ENCODE measurements around the gene PLXNA2. TPM values are rescaled to one million over a fixed set of nuclear protein-coding genes. Genes with fewer than 3 reads are reported as not detected.

PLXNA2 gene
- total RNA-seq, 2 experiments from 2014 or later, result 0.23 TPM; not detected in 1

DNA sequence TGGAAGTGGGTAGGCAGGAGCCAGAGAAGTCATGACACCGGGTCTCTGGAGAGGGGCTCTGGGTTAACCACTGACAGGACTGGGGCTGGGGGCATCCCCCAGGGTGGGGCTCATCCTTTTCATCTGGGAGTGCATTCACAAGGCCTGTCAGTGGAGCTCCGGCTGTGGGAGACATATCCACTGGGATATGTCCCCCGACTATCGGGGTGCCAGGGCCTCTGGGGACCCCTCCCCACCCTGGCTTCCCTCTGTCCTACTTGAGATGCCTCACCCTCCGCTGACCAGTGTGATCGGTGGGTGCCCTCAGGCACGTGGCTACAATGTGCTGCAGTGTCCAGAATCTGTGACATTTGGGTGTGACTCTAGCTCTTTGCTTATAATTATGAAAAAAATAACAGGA lies 240.9 kb downstream of the PLXNA2 start:
- Histone ChIP-seq H3K4me2 (ENCODE audit: low read length) (no peak overlapping the region), H3K36me3 (ENCODE audit: insufficient read depth, low read length) (no peaks in the 10 kb centered on the region), H2AFZ (ENCODE audit: low read length) (no peak overlapping the region), H3K9me3 (ENCODE audit: low read length) (no peaks in the 10 kb centered on the region), H3K4me1 (ENCODE audit: insufficient read depth, low read length, poor library complexity, severe bottlenecking) (no peaks in the 10 kb centered on the region), H3K4me3 (ENCODE audit: low read depth, low read length, poor library complexity, severe bottlenecking) (no peak overlapping the region), H4K20me1 (ENCODE audit: insufficient read depth, low read length) (no peaks in the 10 kb centered on the region), H3K27ac (ENCODE audit: low read depth, low read length, poor library complexity, severe bottlenecking) (no peak overlapping the region), H3K9me2 (ENCODE audit: insufficient read depth, low read length) (no peaks in the 10 kb centered on the region), H3K79me2 (ENCODE audit: insufficient read depth, low read depth, low read length) (no peaks in the 10 kb centered on the region)
- intact Hi-C loops (cut with micrococcal nuclease; ENCODE audit: unreplicated experiment), result no loop called here
- BruUV-seq (replicated peaks), result no TSS peak
- no peak for DNase-seq (ENCODE audit: low spot score)
- ChIA-PET POLR2A (interaction anchor here (0.6 to 0.8 kb wide), 2 partner anchors 52 to 59 kb away, joined by 3 read pairs; no protein-coding TSS in a partner anchor), CTCF (ENCODE audit: unreplicated experiment) (interaction anchor here (1.2 kb wide), 1 partner anchor 38 kb away, joined by 3 read pairs; no protein-coding TSS in a partner anchor)
- TF ChIP-seq EZH2phosphoT487 (IDR thresholded peaks at IDR 0.05; ENCODE audit: borderline replicate concordance, low read depth, low read length) (no peak), CTCF (conservative IDR thresholded peaks at IDR 0.05; ENCODE audit: low read length) (no peak)

GRCh38 chr1:208002672-208003071 lies 241.5 kb downstream of the PLXNA2 start:
- no TSS peak for BruUV-seq (replicated peaks)
- H3K4me1 ChIP-seq (ENCODE audit: insufficient read depth, low read length, poor library complexity, severe bottlenecking), result no peaks in the 10 kb centered on the region
- H3K36me3 ChIP-seq (ENCODE audit: insufficient read depth, low read length), result no peaks in the 10 kb centered on the region
- H2AFZ ChIP-seq (ENCODE audit: low read length), result no peak overlapping the region
- no peak overlapping the region for H3K27ac ChIP-seq (ENCODE audit: low read depth, low read length, poor library complexity, severe bottlenecking)
- no peaks in the 10 kb centered on the region for H3K9me3 ChIP-seq (ENCODE audit: low read length)
- H3K9me2 ChIP-seq (ENCODE audit: insufficient read depth, low read length), result no peaks in the 10 kb centered on the region
- no peaks in the 10 kb centered on the region for H4K20me1 ChIP-seq (ENCODE audit: insufficient read depth, low read length)
- ChIA-PET CTCF (ENCODE audit: unreplicated experiment) (no interaction called here), POLR2A (no interaction called here)
- H3K4me2 ChIP-seq (ENCODE audit: low read length), result no peak overlapping the region
- intact Hi-C loops (cut with micrococcal nuclease; ENCODE audit: unreplicated experiment), result no loop called here
- H3K79me2 ChIP-seq (ENCODE audit: insufficient read depth, low read depth, low read length), result no peaks in the 10 kb centered on the region
- TF ChIP-seq EZH2phosphoT487 (IDR thresholded peaks at IDR 0.05; ENCODE audit: borderline replicate concordance, low read depth, low read length), result no peak
- TF ChIP-seq CTCF (conservative IDR thresholded peaks at IDR 0.05; ENCODE audit: low read length), result no peak
- H3K4me3 ChIP-seq (ENCODE audit: low read depth, low read length, poor library complexity, severe bottlenecking), result no peak overlapping the region
- no peak for DNase-seq (ENCODE audit: low spot score)

DNA sequence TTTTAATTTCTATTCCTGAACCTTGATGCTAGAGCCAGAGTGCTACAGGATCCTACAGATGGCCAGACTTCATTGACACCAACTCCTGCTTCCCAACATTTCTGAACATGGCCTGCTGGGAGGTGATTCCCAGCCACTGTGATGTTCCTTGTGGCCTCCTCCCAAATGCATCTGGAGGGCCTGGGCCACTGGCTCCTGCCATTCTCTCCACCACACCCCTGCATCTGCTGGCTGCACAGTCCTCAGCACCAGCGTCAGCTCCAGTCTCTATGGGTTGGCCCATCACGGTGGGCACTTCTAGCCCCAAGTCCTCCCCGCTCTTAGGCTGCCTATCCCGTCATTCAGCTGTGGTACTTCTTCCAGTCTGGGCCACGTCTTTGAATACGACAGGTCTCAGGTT lies 242.1 kb downstream of the PLXNA2 start:
- H3K27ac ChIP-seq (ENCODE audit: low read depth, low read length, poor library complexity, severe bottlenecking), result no peak overlapping the region
- no peaks in the 10 kb centered on the region for H3K36me3 ChIP-seq (ENCODE audit: insufficient read depth, low read length)
- ChIA-PET POLR2A (no interaction called here), CTCF (ENCODE audit: unreplicated experiment) (no interaction called here)
- H3K4me2 ChIP-seq (ENCODE audit: low read length), result no peak overlapping the region
- no TSS peak for BruUV-seq (replicated peaks)
- no peaks in the 10 kb centered on the region for H4K20me1 ChIP-seq (ENCODE audit: insufficient read depth, low read length)
- H3K79me2 ChIP-seq (ENCODE audit: insufficient read depth, low read depth, low read length), result no peaks in the 10 kb centered on the region
- TF ChIP-seq EZH2phosphoT487 (IDR thresholded peaks at IDR 0.05; ENCODE audit: borderline replicate concordance, low read depth, low read length) (no peak), CTCF (conservative IDR thresholded peaks at IDR 0.05; ENCODE audit: low read length) (no peak)
- H3K9me2 ChIP-seq (ENCODE audit: insufficient read depth, low read length), result no peaks in the 10 kb centered on the region
- H3K4me1 ChIP-seq (ENCODE audit: insufficient read depth, low read length, poor library complexity, severe bottlenecking), result no peaks in the 10 kb centered on the region
- H2AFZ ChIP-seq (ENCODE audit: low read length), result no peak overlapping the region
- intact Hi-C loops (cut with micrococcal nuclease; ENCODE audit: unreplicated experiment), result no loop called here
- no peak overlapping the region for H3K4me3 ChIP-seq (ENCODE audit: low read depth, low read length, poor library complexity, severe bottlenecking)
- DNase-seq (ENCODE audit: low spot score), result no peak
- no peaks in the 10 kb centered on the region for H3K9me3 ChIP-seq (ENCODE audit: low read length)

Measured in OCI-LY7 (cell line).